Measurements from ENCODE around the gene AP1AR.
"Not testable (repeated sequence)": the region's sequence is repeated elsewhere in the genome, so short reads cannot be mapped to it uniquely, and the experiment has no call there.

AP1AR gene

DNA sequence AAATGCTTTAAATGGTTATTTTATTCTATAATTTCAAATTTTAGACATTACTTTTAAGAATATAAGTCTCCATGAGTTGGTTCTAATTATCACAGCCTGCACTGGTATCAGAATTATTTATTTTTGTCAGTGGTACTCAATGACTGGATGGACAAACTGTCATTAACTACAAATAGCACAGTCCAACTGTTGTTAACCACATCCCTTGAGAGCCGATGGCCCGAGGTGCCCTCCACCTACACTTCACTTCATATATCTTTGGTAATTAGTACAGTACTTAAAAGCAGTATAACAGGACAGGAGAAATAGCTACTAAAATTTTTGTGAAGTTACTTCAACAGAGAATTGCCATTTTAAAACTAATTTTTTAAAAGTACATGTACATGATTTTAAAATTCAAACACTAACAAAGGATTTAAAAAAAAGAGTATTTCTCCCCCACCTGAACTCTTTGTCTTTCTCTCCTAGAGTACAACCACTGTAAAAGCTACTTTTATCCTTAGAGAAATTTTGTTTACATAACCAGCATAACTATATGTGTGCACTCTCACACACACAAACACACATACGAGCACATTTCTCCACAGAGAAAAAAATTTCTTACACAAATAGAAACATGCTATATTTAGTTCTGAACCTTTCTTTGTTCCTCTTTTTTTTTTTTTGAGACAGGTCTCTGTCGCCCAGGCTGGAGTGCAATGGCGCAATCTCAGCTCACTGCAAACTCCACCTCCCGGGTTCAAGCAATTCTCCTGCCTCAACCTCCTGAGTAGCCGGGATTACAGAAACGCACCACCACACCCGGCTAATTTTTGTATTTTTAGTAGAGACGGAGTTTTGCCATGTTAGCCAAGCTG, 47.7 kb downstream of the AP1AR start:
- no peak for DNase-seq (ENCODE audit: low read depth in 2 of 2, low spot score in 1 of 2)

DNA sequence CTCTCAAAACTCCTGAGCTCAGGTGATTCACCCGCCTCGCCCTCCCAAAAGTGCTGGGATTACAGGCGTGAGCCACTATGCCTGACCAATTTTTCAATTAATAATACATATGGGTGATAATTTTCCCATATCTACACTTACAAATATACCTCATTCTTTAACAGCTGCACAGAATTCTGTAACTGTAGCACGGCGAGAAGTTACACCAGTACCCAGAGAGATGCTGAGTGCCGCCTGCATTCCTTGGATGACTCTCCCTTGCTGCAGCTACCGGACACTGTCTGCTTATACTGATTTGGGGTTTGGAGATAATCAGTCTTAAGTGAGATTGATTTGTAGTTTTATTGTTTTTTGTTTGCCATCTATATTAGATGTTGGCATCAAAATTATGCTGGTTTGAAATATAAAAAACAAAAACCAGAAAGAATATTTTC, 48.3 kb downstream of the AP1AR start:
- no peak for DNase-seq (ENCODE audit: low read depth in 2 of 2, low spot score in 1 of 2)

GRCh38 chr4:112280386-112281056, 48.9 kb downstream of the AP1AR start:
- DNase-seq (ENCODE audit: low read depth in 2 of 2, low spot score in 1 of 2) = no peak

- not testable (repeated sequence) for DNase-seq (ENCODE audit: low read depth in 2 of 2, low spot score in 1 of 2)
Observed at GRCh38 chr4:112281895-112282398, 50.4 kb downstream of the AP1AR start.

DNA sequence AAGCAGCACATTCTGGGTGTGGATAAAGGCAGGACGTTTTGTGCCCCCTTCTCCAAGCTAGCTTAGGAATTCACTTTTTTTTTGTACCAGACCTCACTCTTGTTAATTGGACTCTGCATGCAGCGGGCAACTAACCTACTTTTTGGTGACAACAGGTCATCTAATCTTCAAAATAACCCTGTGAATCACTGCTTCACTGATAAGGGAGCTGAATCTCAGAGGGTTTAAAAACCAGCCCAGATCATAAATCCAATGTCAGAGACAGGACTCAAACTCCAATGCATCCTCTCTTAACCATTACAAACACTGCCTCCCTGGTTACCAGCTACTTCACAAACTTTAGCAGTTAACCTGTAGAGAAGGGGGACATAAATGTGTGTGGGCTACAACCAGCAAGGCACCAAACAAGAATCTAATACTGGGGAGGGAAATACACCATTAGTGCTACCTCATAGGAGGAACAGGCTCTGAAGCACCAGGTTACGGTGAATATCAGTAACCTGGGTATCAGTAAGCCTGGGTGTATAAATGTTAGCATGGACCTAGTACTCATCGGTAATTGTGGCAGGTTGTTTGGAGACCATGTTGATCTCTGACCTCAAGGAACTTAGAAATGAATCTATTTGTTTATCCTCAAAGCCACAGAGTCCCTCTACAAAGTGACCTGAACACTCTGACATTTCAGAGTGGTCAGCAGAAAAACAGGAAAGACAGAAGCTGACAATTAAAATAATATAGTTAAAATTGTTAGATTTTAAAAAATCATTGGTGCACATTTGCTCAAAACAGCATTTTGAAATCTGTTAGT, 51.5 kb downstream of the AP1AR start:
- DNase-seq (ENCODE audit: low read depth in 2 of 2, low spot score in 1 of 2) = no peak

- no peak for DNase-seq (ENCODE audit: low read depth in 2 of 2, low spot score in 1 of 2)
Observed at GRCh38 chr4:112284166-112284565, 52.6 kb downstream of the AP1AR start.

- no peak for DNase-seq (ENCODE audit: low read depth in 2 of 2, low spot score in 1 of 2)
Observed at GRCh38 chr4:112284662-112285411, 53.2 kb downstream of the AP1AR start.

- DNase-seq (ENCODE audit: low read depth in 2 of 2, low spot score in 1 of 2) = no peak
Observed at GRCh38 chr4:112287258-112287989, 55.8 kb downstream of the AP1AR start.

DNA sequence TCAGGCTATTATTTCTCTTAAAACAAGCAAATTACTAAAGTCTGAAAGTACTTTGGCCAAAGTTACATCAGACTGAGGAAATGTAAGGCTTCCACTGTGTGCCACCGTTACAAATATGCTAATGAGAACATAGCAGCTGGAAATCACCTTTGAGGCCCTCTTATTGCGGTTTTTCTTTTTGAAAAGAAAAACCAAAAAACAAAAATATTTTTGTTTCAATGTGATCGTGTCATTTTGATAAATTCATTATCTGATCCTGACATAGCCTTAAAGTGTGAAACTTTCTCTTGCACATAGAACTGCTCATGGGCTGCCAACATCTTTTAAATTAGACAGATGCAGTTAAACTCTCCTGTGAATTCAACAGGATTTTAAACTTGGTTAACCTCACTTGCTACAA, 56.9 kb downstream of the AP1AR start:
- DNase-seq (ENCODE audit: low read depth in 2 of 2, low spot score in 1 of 2) = no peak

DNA sequence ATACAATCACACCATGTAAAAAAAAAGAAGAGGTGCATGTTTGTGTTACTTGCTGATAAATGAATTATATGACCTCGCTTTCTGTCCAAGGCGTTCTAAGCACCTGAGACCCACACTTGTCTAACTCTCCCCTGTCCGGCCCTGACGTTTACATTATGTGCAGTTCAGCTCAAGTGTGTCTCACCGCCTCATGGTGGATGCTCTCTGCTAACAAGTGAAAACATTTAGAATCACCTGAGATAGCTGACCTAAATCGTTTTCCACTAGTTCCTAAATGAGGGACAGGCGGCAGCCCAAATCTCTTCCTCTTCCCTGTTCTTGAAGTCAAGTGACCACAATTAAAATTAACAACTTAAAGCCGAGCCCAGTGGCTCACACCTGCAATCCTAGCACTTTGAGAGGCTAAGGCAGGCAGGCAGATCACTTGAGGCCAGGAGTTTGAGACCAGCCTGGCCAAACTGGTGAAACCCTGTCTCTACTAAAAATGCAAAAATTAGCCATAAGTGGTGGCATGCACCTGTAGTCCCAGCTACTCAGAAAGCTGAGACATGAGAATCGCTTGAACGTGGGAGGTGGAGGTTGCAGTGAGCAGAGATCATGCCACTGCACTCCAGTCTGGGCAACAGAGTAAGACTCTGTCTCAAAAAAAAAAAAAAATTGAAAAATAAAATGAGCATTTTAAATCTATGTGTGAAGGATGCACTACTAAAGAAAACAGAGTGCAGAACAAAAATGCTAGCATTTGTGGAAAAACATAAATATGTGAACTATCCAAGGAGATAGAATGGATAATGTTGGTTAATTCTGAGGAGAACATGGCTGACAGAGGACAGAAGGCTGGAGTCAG, 58.0 kb downstream of the AP1AR start:
- no peak for DNase-seq (ENCODE audit: low read depth in 2 of 2, low spot score in 1 of 2)

- DNase-seq (ENCODE audit: low read depth in 2 of 2, low spot score in 1 of 2) = no peak
Observed at GRCh38 chr4:112290341-112290740, 58.8 kb downstream of the AP1AR start.

DNA sequence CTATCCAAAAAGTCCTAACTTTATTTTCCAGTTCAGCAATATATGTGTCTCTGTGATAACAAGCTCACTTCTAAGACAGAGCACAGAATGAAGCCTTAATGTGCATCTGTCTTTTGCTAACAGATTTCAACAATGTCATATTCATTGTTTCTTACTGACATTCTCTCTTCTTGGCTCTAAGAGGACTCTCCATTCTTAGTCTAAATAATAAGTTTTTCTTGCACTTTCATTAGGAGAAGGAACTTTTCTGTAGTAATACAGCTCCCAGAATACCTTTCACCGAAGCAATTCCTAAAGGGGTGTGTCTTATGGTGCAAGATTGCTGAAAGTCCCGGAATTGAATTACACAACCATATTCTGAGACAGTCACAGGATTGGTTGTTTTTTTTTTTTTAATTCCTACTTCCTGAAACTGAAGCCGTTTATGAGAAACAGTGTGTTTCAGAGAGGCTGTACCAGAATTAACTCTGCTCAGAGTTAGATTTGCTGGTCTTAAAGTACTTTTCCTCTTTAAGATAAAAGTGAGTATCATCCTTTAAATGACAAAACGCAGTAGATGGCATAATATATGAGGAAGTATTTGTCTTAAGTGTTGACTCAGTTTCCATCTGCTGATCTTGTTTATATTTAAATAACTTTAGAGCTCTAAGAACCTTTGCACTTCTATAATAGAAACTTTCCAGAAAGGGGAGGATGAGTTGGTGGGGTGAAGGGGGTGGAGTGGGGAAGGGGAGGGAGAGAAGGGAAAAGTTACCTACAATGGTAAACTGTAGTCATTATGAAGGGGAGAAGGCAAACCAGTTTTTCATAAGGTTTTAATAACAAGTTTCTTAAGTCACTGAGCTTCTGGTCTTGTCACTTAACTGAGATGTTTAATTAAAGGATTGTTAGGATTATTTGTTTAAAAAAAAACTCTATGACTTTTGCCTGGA, 65.6 kb downstream of the AP1AR start, which contains the start of gene ALPK1:
Gene ALPK1, plus strand, starts transcription at position 421 of the 932 bp plus-strand sequence.
- no peak for DNase-seq (ENCODE audit: low read depth in 2 of 2, low spot score in 1 of 2)

GRCh38 chr4:112299721-112300120, 68.1 kb downstream of the AP1AR start:
- no peak for DNase-seq (ENCODE audit: low read depth in 2 of 2, low spot score in 1 of 2)

- no peak for DNase-seq (ENCODE audit: low read depth in 2 of 2, low spot score in 1 of 2)
Observed at GRCh38 chr4:112302320-112303274, 71.0 kb downstream of the AP1AR start.

DNA sequence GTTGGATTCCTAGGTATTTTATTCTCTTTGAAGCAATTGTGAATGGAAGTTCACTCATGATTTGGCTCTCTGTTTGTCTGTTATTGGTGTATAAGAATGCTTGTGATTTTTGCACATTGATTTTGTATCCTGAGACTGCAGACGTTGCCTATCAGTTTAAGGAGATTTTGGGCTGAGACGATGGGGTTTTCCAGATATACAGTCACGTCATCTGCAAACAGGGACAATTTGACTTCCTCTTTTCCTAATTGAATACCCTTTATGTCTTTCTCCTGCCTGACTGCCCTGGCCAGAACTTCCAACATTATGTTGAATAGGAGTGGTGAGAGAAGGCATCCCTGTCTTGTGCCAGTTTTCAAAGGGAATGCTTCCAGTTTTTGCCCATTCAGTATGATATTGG, 73.9 kb downstream of the AP1AR start:
- DNase-seq (ENCODE audit: low read depth in 2 of 2, low spot score in 1 of 2) = not testable (repeated sequence)

GRCh38 chr4:112309263-112309791, 77.7 kb downstream of the AP1AR start:
- not testable (repeated sequence) for DNase-seq (ENCODE audit: low read depth in 2 of 2, low spot score in 1 of 2)

- no peak for DNase-seq (ENCODE audit: low read depth in 2 of 2, low spot score in 1 of 2)
Observed at GRCh38 chr4:112311516-112311915, 79.9 kb downstream of the AP1AR start.
